Uterus (tissue), 2 donors: ENCODE data around the gene PRSS57.

ENCODE experiments used
- CTCF ChIP-seq, 4 experiments: fragments of 200-600 bp in 2 of 4; fragments of 450-650 bp in 2 of 4; sonication (generic) in 2 of 4; IDR thresholded peaks; one replicate each; pipeline ENCODE4 v1.5.1; 2016 to 2019; ENCODE audit warnings: antibody characterized with exemption in 4 of 4, mild to moderate bottlenecking in 2 of 4, moderate library complexity in 1 of 4
- POLR2A ChIP-seq, 2 donors: fragments of 450-650 bp; IDR thresholded peaks; one replicate each; pipeline ENCODE4 v1.6.1; 2016; ENCODE audit warnings: antibody characterized with exemption in 2 of 2, mild to moderate bottlenecking in 1 of 2, moderate library complexity in 1 of 2

GRCh38 chr19:652467-653389, 42.5 kb downstream of the PRSS57 start:
- TF ChIP-seq CTCF (IDR thresholded peaks at IDR 0.05) = no peak
- no peak for TF ChIP-seq POLR2A (IDR thresholded peaks at IDR 0.05)
